GM12874 (cell line): ENCODE measurements around the gene TTC7B.

Experiments
- TF ChIP-seq, protein P1 (sequence below): IDR thresholded peaks from 2 replicates; pipeline ENCODE4 v1.5.1; 2011; ENCODE audit warnings: low read depth, mild to moderate bottlenecking, control low read depth, low read length, moderate library complexity; ENCODE audit not compliant: insufficient read depth

Gene TTC7B

DNA sequence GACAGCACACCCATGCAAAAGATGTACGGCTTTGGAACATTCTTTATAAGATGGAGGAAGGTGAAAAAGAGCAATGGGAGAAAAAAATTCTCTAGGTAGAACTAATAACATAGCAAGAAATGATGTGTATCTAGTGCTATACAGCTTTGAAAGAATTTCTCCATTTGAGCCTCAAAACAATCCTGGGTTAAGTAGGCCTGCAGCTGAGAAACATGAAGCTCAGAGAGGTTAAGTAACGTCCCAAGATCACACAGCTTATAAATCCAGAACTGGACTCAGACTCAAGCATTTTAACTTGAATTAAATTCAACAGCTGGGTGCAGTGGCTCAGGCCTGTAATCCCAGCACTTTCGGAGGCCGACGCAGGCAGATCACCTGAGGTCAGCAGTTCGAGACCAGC, 32.9 kb downstream of the TTC7B start:
- TF ChIP-seq, protein P1, sequence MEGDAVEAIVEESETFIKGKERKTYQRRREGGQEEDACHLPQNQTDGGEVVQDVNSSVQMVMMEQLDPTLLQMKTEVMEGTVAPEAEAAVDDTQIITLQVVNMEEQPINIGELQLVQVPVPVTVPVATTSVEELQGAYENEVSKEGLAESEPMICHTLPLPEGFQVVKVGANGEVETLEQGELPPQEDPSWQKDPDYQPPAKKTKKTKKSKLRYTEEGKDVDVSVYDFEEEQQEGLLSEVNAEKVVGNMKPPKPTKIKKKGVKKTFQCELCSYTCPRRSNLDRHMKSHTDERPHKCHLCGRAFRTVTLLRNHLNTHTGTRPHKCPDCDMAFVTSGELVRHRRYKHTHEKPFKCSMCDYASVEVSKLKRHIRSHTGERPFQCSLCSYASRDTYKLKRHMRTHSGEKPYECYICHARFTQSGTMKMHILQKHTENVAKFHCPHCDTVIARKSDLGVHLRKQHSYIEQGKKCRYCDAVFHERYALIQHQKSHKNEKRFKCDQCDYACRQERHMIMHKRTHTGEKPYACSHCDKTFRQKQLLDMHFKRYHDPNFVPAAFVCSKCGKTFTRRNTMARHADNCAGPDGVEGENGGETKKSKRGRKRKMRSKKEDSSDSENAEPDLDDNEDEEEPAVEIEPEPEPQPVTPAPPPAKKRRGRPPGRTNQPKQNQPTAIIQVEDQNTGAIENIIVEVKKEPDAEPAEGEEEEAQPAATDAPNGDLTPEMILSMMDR = no peak

DNA sequence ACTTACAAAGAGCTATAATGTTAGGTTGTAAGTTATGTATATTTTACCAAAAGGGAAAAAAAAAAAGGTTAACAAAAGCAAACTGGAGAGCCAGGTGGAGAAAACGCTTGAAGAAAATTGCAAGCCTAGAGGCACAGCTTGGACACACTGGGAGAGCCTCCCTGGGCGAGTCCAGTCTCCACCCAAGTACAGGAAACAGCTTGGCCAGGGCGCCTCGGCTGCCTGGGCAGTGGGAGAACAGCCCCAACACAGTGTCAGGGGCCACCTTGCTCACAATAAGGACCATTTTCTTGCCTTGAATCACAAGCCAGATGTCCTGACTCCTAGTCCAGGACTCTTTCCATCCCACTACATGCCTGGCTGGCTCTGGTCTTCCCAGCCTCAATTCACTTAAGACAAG, 33.3 kb downstream of the TTC7B start:
- TF ChIP-seq, protein P1 = no peak

DNA sequence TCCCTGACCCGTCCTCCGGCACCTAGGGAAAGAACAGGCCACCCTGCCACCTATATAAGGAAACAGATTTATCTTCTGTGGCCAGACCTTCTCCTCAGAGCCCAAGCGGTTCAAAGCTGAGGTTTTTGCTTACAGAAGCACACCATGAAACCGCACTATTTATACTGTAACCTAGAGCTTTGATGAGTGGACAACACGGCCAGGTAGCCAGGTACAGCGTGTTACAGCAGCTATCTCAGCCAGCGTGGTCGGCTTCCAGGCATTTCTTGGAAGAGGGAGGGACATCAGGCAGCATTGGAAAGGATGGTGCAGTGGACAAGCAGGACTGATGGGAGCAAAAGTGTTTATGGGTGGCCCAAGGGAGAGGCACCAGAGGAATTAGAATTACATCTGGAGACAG, 34.4 kb downstream of the TTC7B start:
- TF ChIP-seq, protein P1 = no peak

DNA sequence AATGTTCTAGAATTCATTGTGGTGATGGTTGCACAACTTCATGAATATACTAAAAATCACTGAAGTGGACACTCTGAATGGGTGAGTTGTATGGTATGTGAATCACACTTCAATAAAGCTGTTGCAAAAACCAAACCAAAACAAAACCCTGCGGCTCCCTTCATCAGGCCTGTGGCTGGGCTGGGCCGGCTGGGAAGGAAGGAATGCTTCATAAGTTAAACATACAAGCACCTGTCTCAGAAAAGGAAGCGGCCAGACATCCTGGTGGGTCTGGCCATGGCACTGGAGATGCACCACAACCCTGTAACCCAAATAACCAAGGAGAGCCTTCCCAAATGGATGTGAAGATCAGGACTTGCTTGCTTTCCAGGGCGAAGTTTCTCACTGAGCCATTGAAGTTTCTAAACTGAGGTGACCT, 34.9 kb downstream of the TTC7B start:
- TF ChIP-seq, protein P1 = no peak

DNA sequence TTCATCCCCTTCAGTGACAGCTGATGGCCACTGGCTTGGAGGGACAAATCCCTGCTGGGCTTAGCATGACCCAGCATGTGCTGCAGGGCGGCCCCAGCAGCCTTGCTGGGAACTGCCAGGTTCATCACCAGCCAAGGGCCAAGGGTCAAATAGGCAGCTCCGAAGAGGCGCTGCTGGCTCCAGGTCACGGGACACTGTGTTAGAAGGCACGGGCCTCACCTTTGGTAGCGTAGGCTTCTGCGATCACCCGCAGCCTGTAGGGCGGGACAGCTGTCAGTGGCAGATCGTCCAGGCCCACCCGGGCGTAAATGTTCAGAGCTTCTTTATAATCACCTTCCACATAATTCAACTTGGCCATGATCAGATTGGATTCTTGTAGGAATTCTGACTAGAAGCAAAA, 35.7 kb downstream of the TTC7B start:
- TF ChIP-seq, protein P1 = no peak

DNA sequence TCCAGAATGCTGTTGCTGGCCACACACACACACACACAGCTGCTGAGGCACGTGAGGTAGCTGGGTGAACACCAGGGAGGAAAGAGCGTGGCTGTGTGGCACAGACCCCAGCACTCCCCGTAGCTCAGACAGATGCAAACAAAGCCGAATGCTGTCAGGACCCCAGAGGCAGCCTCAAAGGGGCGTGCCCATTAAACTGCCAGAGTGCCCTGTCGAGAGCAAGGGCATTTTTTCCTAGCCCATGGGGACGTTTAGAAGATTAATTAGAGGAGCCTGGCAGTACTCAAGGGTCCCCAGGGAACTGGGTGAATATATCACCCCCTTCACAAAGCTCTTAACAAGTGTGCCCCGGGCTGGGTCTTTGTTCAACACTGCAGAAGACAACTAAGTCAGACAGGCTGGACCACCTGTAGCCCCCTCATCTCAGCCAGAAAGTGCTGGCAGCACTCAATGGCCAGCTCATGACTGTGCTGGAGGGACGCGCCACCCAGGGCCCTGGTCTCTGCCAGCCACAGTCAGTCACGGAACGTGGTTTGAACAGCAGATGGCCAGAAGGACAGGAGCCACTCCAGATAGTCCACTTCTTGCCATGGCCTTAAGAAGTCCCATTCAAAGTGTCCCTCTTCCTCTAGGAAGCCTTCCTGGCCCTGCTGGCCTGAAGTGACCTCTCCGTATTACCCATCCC, 37.5 kb downstream of the TTC7B start:
- TF ChIP-seq, protein P1 = no peak

DNA sequence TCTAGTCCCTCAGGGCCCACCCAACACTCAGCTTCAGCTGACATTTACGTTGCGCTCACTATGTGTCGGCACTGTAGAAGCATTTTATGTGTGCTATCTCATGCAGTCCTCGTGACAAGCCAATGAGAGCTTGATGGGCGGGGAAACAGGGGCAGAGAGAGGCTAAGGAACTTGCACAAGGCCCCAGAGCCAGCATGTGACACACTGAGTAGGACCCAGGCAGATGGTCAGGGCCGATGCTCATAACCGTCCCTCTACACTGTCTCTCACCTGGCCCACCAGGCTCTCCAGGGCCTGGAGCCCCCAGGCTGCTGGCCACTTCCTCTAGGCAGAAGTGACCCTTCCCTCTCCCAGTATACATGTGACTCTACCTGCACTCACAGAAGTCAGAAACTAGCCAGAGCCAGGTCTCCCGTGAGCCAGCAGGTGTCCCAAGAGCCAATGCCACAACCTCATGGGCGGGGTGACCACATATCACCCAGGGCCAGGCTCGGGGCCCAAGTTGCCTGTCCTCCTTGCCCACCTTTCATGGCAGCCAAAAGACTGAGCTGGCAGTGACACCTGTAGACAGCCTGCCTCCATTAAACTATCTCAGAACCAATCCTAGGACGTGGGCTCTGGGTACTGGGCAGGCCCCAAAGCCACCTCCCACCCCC, 38.3 kb downstream of the TTC7B start:
- TF ChIP-seq, protein P1 = no peak
